Measurements from ENCODE around the gene IDI2. TPM values are rescaled to one million over a fixed set of nuclear protein-coding genes. Genes with fewer than 3 reads are reported as not detected.

IDI2 gene
- polyA plus RNA-seq (2011; rRNA removed) (not detected in 2 replicates), polyA plus RNA-seq (2017; fragmentation: RNase III; extraction: RNeasy Plus Mini Kit Qiagen cat#74134 plus additional on column Dnase treatment) (not detected in 3 replicates), polyA minus RNA-seq (2011; rRNA and poly(A)+ RNA removed) (not detected in 2 replicates)
- polyA plus RNA-seq (2012; cell fraction: cytosol; rRNA removed) = not detected in 2 replicates
- not detected in 2 replicates for polyA plus RNA-seq (2012; cell fraction: nucleus; rRNA removed)

- no peak within 1 kb of the TSS for H3K4me3 ChIP-seq
- ChIA-PET POLR2A (no interaction called here), CTCF (interaction anchor here (1.2 kb wide), 1 partner anchor 13 kb away, joined by 3 read pairs; no protein-coding TSS in a partner anchor)
- TF ChIP-seq EP300 (IDR thresholded peaks at IDR 0.05) (no peak), CHD4 (IDR thresholded peaks at IDR 0.05; ENCODE audit: borderline replicate concordance) (no peak), SMC3 (IDR thresholded peaks at IDR 0.05) (no peak), POLR2AphosphoS2 (conservative IDR thresholded peaks at IDR 0.05; ENCODE audit: low read length) (no peak), SREBF2 (IDR thresholded peaks at IDR 0.05) (no peak), CHD2 (IDR thresholded peaks at IDR 0.05; ENCODE audit: low read length, partially characterized antibody) (no peak), FOSL2 (IDR thresholded peaks at IDR 0.05) (no peak), FOSL2 (CRISPR knock-in tag; IDR thresholded peaks at IDR 0.05) (no peak), POLR2A (IDR thresholded peaks at IDR 0.05; ENCODE audit: low read length) (no peak), RNF2 (IDR thresholded peaks at IDR 0.05; ENCODE audit: borderline replicate concordance, low read depth) (no peak)
- no peaks in the 10 kb centered on the region for H3K9me3 ChIP-seq
- 78% methylated on average over 1 of the region's 1 CpG for WGBS (ENCODE audit: missing lambda C conversion rate)
- DNase-seq (ENCODE audit: low read depth in 1 of 2, low spot score in 1 of 2) = no peak
- H3K4me1 ChIP-seq = no peaks in the 10 kb centered on the region
- no peak within 1 kb of the TSS for H3K4me2 ChIP-seq
- no peak within 1 kb of the TSS for H3K27ac ChIP-seq
- FAIRE-seq = no peak
- ATAC-seq = no peak
Observed at GRCh38 chr10:1025683-1026082, at the start of gene IDI2. IDI2 (minus strand) TSS chr10:1025859; CDS start chr10:1024723, 1,136 bp downstream.

GRCh38 chr10:1074748-1075308, 49.2 kb upstream of the IDI2 start:
- ATAC-seq (peak; percentile 47 to 61; a peak in 3 of 6 replicates), FAIRE-seq (no peak), DNase-seq (ENCODE audit: low read depth in 1 of 2, low spot score in 1 of 2) (peak; percentile 12 to 31)
- no peak overlapping the region for H3K4me3 ChIP-seq
- ChIA-PET POLR2A (no interaction called here), CTCF (interaction anchor here (1.1 kb wide), 1 partner anchor 286 kb away, joined by 4 read pairs; no protein-coding TSS in a partner anchor)
- H3K4me1 ChIP-seq = no peaks in the 10 kb centered on the region
- no peak overlapping the region for H3K4me2 ChIP-seq
- H3K9me3 ChIP-seq = no peaks in the 10 kb centered on the region
- WGBS (ENCODE audit: missing lambda C conversion rate) = 93% methylated on average over 18 of the region's 18 CpGs
- TF ChIP-seq NPAS2 (CRISPR knock-in tag; IDR thresholded peaks at IDR 0.05; ENCODE audit: borderline replicate concordance) (no peak), RAD21 (conservative IDR thresholded peaks at IDR 0.05 in 1 of 2, IDR thresholded peaks at IDR 0.05 in 1 of 2) (peak in 1 of 2 experiments; percentile 54; a peak in 2 of 5 replicates)
- TF ChIP-seq, protein P1, sequence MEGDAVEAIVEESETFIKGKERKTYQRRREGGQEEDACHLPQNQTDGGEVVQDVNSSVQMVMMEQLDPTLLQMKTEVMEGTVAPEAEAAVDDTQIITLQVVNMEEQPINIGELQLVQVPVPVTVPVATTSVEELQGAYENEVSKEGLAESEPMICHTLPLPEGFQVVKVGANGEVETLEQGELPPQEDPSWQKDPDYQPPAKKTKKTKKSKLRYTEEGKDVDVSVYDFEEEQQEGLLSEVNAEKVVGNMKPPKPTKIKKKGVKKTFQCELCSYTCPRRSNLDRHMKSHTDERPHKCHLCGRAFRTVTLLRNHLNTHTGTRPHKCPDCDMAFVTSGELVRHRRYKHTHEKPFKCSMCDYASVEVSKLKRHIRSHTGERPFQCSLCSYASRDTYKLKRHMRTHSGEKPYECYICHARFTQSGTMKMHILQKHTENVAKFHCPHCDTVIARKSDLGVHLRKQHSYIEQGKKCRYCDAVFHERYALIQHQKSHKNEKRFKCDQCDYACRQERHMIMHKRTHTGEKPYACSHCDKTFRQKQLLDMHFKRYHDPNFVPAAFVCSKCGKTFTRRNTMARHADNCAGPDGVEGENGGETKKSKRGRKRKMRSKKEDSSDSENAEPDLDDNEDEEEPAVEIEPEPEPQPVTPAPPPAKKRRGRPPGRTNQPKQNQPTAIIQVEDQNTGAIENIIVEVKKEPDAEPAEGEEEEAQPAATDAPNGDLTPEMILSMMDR (IDR thresholded peaks at IDR 0.05) = peak; percentile 22; the same call in 2 of the 3 replicates
- no peak overlapping the region for H3K27ac ChIP-seq

DNA sequence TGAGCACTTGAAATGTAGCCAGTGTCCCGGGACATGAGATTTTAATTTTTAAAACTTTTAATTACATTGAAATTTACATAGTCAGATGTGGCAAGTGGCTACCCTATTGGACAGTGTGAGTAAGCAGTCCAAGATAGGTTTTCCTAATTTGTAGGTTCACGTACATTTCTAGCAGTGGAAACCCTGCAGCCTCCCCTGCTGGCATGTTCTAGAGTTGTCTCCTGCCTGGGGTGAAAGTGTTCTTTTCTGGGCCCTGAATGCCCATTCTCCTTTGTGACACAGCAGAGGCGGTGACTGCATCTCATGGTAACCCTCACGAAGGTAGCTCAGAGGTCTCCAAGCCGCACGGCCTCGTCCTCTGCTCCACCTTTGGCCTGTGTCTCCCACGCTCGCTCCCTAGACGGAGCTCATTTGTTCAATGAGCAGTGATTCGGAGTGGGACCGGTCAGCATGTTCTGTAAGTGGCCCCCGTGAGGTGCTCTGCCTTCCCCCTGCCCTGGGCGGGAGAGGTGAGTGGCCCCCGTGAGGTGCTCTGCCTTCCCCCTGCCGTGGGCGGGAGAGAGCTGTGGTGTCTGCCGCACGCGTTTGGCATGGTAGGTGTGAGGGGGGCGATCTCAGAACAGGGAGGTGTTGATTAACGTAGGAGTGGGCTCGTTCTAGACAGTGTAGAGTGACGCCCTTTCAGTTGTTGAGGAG, 48.5 kb upstream of the IDI2 start:
- FAIRE-seq (no peak), DNase-seq (ENCODE audit: low read depth in 1 of 2, low spot score in 1 of 2) (peak in 1 of 2 experiments; percentile 10), ATAC-seq (peak; percentile 53 to 54; a peak in 4 of 6 replicates)
- Histone ChIP-seq H3K27ac (no peak overlapping the region), H3K9me3 (no peaks in the 10 kb centered on the region), H3K4me1 (no peaks in the 10 kb centered on the region), H3K4me2 (no peak overlapping the region), H3K4me3 (no peak overlapping the region)
- ChIA-PET POLR2A (no interaction called here), CTCF (interaction anchor here (0.7 to 1.8 kb wide), 3 partner anchors 10 to 285 kb away, joined by 3 to 4 read pairs (median 4); no protein-coding TSS in a partner anchor)
- TF ChIP-seq HEYL (CRISPR knock-in tag; IDR thresholded peaks at IDR 0.05) (no peak), ZSCAN20 (CRISPR knock-in tag; IDR thresholded peaks at IDR 0.05) (no peak), MAZ (IDR thresholded peaks at IDR 0.05; ENCODE audit: borderline replicate concordance, low read depth, low read length) (no peak), EHMT2 (IDR thresholded peaks at IDR 0.05; ENCODE audit: low read depth) (no peak), BCL3 (IDR thresholded peaks at IDR 0.05) (no peak)
- TF ChIP-seq, protein P2, sequence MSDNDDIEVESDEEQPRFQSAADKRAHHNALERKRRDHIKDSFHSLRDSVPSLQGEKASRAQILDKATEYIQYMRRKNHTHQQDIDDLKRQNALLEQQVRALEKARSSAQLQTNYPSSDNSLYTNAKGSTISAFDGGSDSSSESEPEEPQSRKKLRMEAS (IDR thresholded peaks at IDR 0.05) = no peak
- 93% methylated on average over 23 of the region's 24 CpGs for WGBS (ENCODE audit: missing lambda C conversion rate)

All from A549 (cell line).